ACC112 (cell line): ENCODE measurements around the gene PLK5.
A peak's percentile ranks its signal among the peaks of the same experiment; 100 is the strongest.

ENCODE experiments used
- H2AFZ ChIP-seq: fragments of 200-600 bp; sonication (generic); one replicate; pipeline ENCODE4 v1.6.0; 2017; ENCODE audit warnings: antibody characterized with exemption, low read length; ENCODE audit not compliant: unreplicated experiment
- H3K27ac ChIP-seq: fragments of 200-600 bp; sonication (generic); 2 replicates; pipeline ENCODE4 v1.5.1; 2014; ENCODE audit warnings: low read depth, mild to moderate bottlenecking, antibody characterized with exemption, low read length, moderate library complexity
- H3K27me3 ChIP-seq: fragments of 200-600 bp; sonication (generic); 2 replicates; pipeline ENCODE4 v1.6.1; 2014; ENCODE audit warnings: mild to moderate bottlenecking, antibody characterized with exemption, low read length, moderate library complexity, mixed read lengths; ENCODE audit not compliant: insufficient read depth
- H3K36me3 ChIP-seq: fragments of 200-600 bp; sonication (generic); 2 replicates; pipeline ENCODE4 v1.6.1; 2016; ENCODE audit warnings: mild to moderate bottlenecking, antibody characterized with exemption, low read length, moderate library complexity, mixed read lengths; ENCODE audit not compliant: insufficient read depth
- H3K4me1 ChIP-seq: fragments of 200-600 bp; sonication (generic); one replicate; pipeline ENCODE4 v1.6.1; 2016; ENCODE audit warnings: low read length, mixed read lengths; ENCODE audit not compliant: insufficient read depth, unreplicated experiment, control insufficient read depth
- H3K4me3 ChIP-seq: fragments of 200-600 bp; sonication (generic); 2 replicates; pipeline ENCODE4 v1.5.1; 2014; ENCODE audit warnings: mild to moderate bottlenecking, low read depth, low read length
- H3K79me2 ChIP-seq: fragments of 200-600 bp; sonication (generic); one replicate; pipeline ENCODE4 v1.6.0; 2016; ENCODE audit warnings: low read length; ENCODE audit not compliant: control insufficient read depth, unreplicated experiment, insufficient read depth

The PLK5 gene

DNA sequence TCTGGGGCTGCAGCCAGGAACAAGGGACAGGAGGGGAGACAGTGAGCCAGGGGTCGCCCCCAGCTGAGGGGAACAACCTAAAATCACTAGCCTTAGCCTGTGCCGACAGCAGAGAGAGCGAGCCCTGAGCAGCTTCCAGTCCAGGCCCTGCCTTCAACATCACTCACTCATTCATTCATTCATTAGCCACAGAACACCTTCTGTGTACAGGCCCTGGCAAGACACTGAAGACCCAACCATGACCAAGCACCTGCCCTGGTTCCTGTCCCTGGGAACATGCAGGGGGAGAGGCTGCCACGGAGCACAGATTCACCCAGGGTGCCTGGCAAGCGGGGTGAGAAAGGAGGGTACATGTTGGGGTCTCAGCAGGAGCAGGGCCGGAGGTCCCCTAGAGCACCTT, 39.4 kb downstream of the PLK5 start:
- Histone ChIP-seq H3K27ac (no peak overlapping the region), H3K4me1 (peaks cover 5% of the 10 kb centered on the region), H3K79me2 (peaks cover 17% of the 10 kb centered on the region), H2AFZ (no peak overlapping the region), H3K27me3 (no peaks in the 10 kb centered on the region), H3K36me3 (no peaks in the 10 kb centered on the region), H3K4me3 (no peak overlapping the region)

DNA sequence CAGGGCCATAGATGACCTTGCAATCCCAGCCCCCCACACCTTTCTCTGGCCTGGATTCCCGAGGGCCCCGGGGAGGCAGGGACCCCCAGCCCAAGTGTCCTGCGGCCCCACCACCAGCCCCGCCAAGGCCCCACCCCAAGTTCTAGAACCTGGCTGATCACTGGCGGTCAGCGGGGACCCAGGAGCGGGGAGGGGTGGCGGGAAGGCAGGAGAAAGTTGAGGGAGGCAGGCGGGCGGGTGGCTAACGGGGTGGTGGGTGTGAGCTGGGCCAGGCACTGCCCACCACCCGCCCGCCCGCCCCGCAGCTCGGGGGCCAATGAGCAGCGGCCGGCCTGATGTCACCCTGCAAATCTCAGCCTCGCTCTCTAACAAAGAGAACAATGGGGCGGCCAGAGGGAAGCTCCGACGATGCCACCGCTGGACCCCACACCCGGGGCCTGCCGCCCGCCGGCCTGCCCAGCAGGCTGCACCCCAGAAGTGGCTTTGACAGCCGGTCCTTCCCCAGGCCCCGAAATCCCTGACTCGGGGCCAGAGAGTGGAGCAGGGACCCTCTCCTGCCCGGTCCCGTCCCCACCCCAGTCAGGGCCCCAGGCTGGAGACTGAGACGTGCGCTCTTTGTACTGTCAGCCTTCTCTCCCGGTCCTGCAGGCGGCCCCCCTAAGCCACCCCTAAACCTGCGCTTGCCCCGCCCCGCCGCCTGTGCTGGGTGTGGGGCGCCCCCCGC, 42.7 kb downstream of the PLK5 start:
- Histone ChIP-seq H3K79me2 (peaks cover 16% of the 10 kb centered on the region), H3K27ac (peak overlapping the region; percentile 37; the same call in 1 of the 2 replicates), H3K4me1 (peaks cover 8% of the 10 kb centered on the region)

DNA sequence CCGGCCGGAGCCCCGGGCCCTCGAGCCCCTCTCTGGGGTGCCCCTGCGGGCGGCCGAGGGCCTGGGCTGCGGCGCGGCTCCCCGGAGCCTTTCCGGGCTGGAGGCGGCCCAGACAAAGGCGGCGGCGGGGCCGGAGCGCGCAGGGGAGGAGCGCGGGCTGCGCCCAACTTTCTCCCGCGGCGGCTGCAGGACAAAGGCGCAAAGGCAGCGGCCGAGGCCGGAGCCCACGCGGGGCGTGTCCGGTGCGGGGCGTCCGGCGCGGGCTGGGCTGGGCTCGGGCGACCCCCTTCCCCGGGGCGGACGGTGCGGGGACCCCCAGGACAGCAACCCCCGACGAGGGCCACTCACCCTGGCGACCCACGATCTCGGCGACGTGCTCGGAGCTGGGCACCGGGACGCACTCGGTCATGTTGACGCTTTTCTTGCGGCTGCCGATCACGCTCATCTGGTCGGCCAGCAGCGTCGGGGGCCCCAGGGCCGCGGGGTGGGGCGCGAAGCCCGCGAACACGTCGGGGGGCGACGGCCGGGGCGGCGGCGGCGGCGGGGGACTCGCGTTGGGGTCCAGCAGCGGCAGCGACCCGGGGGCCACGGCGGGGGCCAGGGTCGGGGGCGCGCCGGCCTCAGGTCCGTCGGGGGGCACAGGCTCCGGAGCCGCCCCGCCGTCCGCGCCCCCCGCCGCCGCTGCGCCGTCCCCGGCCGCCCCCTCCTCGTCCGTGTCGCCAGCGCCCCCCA, 43.4 kb downstream of the PLK5 start:
- H3K36me3 ChIP-seq = no peaks in the 10 kb centered on the region
- peak overlapping the region; percentile 89 for H3K4me3 ChIP-seq
- peak overlapping the region; percentile 37; the same call in 1 of the 2 replicates for H3K27ac ChIP-seq
- H3K79me2 ChIP-seq = peaks cover 14% of the 10 kb centered on the region
- H3K27me3 ChIP-seq = no peaks in the 10 kb centered on the region
- peak overlapping the region; percentile 43 for H2AFZ ChIP-seq
- H3K4me1 ChIP-seq = peaks cover 8% of the 10 kb centered on the region

More for the DNA sequence above, 42.7 kb downstream of the PLK5 start:
- peak overlapping the region; percentile 43 for H2AFZ ChIP-seq
- H3K27me3 ChIP-seq = no peaks in the 10 kb centered on the region
- H3K4me3 ChIP-seq = peak overlapping the region; percentile 89
- no peaks in the 10 kb centered on the region for H3K36me3 ChIP-seq

DNA sequence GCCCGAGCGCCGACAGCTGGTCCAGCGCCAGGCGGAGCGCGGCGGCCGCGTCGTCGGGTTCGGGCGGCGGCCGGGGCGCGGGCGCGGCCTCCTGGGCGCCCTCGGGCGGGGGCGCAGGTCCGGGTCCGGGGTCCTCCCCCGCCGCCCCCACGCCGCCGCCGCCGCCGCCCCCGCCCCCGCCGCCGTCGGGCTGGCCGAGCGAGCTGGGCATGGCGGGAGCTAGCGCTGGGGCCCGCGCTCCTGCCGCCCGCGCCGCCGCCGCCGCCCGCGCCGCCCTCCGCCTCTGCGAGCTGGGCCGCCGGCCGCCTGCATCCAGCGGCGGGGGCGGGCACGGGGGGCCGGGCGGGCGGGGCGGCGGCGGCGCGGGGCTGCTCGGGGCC, 44.0 kb downstream of the PLK5 start:
- H3K4me1 ChIP-seq = peaks cover 8% of the 10 kb centered on the region
- no peak overlapping the region for H2AFZ ChIP-seq
- H3K27me3 ChIP-seq = no peaks in the 10 kb centered on the region
- no peak overlapping the region for H3K4me3 ChIP-seq
- peaks cover 13% of the 10 kb centered on the region for H3K79me2 ChIP-seq
- H3K27ac ChIP-seq = no peak overlapping the region
- no peaks in the 10 kb centered on the region for H3K36me3 ChIP-seq

DNA sequence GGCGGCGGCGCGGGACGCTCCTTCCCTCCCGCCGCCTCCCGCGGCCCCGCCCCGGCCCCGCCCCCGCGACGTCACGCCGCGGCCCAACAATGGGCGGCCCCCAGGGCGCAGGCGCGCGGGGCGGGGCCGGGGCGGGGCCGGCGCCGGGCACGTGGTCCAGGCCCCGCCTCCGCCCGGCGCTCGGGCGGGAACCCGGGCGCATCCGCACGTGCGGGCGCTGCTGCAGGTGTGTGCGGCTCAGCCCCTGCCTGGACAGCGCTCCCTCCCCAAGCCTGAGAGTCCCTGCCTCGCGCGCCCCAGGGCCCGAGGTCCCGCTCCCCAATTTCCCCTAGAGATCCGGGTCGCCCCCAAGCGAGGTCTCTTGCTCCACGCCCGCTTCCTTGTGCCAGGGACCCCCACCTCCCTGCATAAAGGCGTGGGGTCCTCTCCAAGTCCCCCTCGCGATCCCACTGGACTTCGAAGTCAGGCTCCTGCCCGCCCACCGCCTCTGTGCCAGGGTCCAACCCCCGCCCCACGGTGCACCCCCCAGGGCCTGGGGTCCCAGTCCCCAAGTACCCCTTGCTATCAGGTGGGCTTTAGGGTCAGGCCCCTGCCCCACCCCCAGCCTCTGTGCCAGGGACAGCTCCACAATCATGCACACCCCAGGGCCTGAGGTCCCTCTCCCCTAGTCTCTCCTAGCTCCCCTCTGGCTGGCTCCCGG, 44.6 kb downstream of the PLK5 start, which contains the start of gene MEX3D:
Gene MEX3D, minus strand, starts transcription at position 6 of the 700 bp plus-strand sequence. CDS start 267 bp downstream, outside the sequence.
- Histone ChIP-seq H3K4me3 (peak within 1 kb of the TSS; percentile 89), H3K79me2 (peaks cover 11% of the 10 kb centered on the region), H3K27me3 (no peaks in the 10 kb centered on the region), H3K27ac (no peak within 1 kb of the TSS), H3K4me1 (peaks cover 8% of the 10 kb centered on the region), H3K36me3 (no peaks in the 10 kb centered on the region), H2AFZ (no peak within 1 kb of the TSS)

DNA sequence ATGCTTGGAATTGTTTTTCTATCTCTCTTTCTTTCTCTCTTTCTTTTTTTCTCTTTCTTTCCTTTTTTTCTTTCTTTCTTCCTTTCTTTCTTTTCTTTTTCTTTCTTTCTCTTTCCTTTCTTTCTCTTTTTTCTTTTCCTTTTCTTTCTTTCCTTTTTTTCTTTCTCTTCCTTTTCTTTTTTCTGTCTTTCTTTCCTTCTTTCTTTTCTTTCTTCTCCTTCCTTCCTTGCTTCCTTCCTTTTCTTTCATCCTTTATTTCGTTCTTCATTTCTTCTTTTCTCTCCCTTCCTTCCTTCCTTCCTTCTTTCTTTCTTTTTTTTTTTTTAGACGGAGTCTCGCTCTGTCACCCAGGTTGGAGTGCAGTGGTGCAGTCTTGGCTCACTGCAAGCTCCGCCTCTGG, 46.1 kb downstream of the PLK5 start:
- Histone ChIP-seq H3K27me3 (no peaks in the 10 kb centered on the region), H3K4me3 (no peak overlapping the region), H3K36me3 (no peaks in the 10 kb centered on the region), H3K4me1 (peaks cover 8% of the 10 kb centered on the region), H3K79me2 (peaks cover 11% of the 10 kb centered on the region), H2AFZ (no peak overlapping the region), H3K27ac (no peak overlapping the region)

DNA sequence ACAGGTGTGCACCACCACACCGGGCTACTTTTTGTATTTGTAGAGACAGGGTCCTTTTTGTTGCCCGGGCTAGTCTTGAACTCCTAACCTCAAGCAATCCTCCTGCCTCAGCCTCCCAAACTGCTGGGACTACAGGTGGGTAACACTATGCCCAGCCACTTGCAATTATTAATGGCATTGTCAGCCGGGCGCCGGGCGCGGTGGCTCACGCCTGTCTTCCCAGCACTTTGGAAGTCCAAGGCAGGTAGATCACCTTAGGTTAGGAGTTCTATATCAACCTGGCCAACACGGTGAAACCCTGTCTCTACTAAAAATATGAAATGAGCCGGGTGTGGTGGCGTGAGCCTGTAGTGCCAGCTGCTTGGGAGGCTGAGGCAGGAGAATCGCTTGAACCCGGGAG, 47.0 kb downstream of the PLK5 start:
- Histone ChIP-seq H2AFZ (no peak overlapping the region), H3K4me1 (peaks cover 6% of the 10 kb centered on the region), H3K27ac (no peak overlapping the region), H3K79me2 (peaks cover 6% of the 10 kb centered on the region), H3K36me3 (no peaks in the 10 kb centered on the region), H3K4me3 (no peak overlapping the region), H3K27me3 (no peaks in the 10 kb centered on the region)

DNA sequence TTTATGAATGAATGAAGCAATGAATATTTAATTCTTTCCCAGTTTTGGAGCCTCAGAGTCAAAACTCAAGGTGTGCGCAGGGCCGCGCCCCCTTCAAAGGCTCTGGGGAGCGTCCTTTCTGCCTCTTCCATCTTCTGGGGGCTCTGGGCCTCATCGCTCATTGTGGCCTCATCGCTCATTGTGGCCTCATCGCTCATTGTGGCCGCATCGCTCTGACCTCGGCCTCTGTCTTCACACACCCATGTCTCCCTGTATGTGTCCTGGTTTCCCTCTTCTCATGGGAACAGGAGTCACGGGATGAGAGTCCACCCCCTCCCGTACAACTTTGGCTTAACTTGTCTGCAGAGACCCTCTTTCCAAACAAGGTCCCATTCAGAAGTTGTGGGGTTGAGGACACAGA, 47.5 kb downstream of the PLK5 start:
- Histone ChIP-seq H3K36me3 (no peaks in the 10 kb centered on the region), H3K4me3 (no peak overlapping the region), H3K4me1 (peaks cover 3% of the 10 kb centered on the region), H3K79me2 (peaks cover under 1% of the 10 kb centered on the region), H3K27ac (no peak overlapping the region), H3K27me3 (no peaks in the 10 kb centered on the region), H2AFZ (no peak overlapping the region)

DNA sequence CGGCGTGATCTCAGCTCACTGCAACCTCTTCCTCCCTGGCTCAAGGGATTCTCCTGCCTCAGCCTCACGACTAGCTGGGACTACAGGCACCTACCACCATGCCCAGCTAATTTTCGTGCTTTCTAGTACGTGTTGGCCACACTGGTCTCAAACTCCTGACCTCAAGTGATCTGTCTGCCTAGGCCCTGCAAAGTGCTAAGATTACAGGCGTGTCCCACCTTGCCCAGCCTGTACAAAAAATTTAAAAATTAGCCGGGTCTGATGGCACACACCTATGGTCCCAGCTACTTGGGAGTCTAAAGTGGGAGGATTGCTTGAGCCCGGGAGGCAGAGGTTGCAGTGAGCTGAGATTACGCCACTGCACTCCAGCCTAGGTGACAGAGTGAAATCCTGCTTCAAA, 48.9 kb downstream of the PLK5 start:
- peaks cover 3% of the 10 kb centered on the region for H3K4me1 ChIP-seq
- H3K4me3 ChIP-seq = no peak overlapping the region
- H3K27me3 ChIP-seq = no peaks in the 10 kb centered on the region
- H2AFZ ChIP-seq = no peak overlapping the region
- no peaks in the 10 kb centered on the region for H3K36me3 ChIP-seq
- no peaks in the 10 kb centered on the region for H3K79me2 ChIP-seq
- H3K27ac ChIP-seq = no peak overlapping the region

DNA sequence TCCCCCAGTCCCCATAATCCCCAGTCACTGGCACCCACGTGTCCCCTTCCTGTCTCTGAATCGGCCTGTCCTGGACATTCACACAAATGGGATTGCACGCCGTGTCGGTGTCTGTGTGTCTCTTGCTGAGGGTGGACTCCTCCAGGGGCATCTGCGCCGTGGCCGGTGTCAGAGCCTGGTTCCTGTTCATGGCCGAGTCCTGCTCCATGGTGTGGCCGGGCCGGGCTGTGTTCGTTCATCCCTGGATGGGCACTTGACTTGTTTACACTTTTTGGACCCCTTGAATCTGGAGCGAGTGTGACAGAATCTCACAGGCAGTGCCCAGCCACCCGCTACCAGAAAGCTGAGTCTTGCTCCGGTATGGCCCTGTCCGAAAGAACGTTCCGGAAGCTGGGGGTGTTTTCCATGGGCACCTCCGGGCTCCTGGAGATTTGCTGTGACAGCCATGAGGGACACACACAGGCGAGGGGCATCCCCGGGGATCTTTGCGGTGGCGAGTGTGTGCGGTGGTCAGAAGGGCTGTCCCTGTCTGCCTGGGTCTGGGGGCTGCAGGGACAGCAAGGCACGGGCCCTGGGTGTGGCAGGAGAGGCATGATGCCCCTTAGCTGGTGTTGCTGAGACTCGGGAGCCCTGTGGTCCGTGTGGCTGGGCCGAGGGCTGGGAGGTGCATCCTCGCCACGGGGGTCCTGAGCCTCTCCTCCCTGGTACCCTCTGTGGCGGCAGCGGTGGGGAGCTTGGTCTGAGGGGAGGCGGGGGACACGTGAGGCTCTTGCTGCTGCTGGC, 50.7 kb downstream of the PLK5 start:
- no peak overlapping the region for H3K4me3 ChIP-seq
- H3K36me3 ChIP-seq = no peaks in the 10 kb centered on the region
- no peaks in the 10 kb centered on the region for H3K27me3 ChIP-seq
- no peaks in the 10 kb centered on the region for H3K4me1 ChIP-seq
- H3K79me2 ChIP-seq = no peaks in the 10 kb centered on the region
- H2AFZ ChIP-seq = no peak overlapping the region
- no peak overlapping the region for H3K27ac ChIP-seq
